NCI-H1694 treated with DMSO at 0.1 percent for 48 hours (cell line): Measurements from ENCODE around the gene STK17B.
A peak's percentile ranks its signal among the peaks of the same experiment; 100 is the strongest.
"Not testable (repeated sequence)": the region's sequence is repeated elsewhere in the genome, so short reads cannot be mapped to it uniquely, and the experiment has no call there.

Source experiments
- DNase-seq: peaks from one replicate; lab custom pipeline; 2025; lab: John Stamatoyannopoulos, UW

The STK17B gene

DNA sequence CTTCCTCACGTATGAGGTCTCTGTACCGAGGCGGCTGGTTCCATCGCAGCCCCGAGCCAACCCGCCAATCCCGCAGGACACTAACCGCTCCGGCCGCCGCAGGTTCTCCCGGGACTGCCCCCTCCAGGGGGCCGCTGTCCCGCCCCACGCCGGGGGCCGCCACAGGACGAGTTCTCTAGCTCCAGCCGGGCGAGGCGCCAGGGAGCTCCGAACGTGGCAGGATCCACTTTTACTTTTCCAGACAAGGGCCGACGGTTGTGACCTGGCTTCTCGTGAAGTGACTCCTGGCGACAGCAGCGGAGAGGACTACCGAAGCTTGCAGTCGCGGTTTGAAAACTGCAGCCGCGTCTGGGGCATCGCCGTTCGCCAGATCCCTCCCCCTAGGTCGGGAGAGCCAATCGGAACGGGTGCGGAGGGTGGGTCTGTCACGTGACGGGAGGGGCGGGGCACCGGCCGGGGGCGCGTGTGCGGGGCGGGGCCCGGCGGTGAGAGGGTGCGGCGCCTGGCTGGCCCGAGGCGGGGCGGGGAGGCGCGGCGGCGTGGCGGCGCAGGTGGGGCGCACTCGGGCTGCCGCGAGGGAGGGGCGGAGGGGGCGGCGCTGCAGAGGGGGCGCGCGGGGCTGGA lies at the start of gene STK17B:
Gene STK17B (minus strand): TSS at position 331 of the 624 bp plus-strand sequence. CDS start 8,195 bp downstream, outside the sequence.
- DNase-seq = peak; percentile 88

- DNase-seq = no peak
Observed at GRCh38 chr2:196220671-196221070, 49.3 kb upstream of the STK17B start.

DNA sequence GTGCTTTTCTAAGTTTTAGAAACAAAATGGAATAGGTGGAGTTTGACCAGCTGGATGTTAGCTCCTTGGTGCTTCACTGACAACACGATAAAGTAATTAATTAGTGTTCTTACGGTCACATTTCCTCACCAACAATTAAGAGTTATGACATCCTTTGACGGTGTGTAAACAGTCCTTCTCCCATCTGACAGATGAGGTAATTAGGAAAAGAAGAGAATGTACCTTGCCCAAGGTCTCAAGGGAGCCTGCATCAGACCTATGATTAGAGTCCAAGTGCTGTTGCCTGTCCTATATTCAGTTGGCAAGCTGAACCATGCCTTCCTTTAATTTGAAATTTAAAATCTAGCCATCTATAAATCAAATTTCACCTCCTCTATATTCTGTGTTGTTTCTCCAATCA lies 48.3 kb upstream of the STK17B start:
- DNase-seq = no peak

DNA sequence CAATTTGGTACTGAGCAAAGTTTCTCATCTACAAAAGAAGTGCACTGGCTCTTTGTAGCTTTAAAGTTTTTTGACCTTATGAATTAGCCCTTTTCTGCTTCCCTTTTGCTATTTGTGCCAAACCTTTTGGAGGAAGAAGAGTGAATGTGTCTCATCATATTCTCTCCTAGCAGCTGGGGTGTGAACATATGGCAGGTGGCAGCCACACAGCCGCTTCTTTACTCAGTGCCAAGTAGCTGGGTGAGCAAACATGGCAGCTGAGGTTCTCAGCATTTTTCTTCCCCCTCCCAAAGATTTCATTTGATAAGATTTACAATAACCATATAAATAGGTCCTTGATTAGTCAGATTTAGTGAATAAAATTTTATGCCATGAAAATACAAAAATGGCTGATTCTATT lies 46.7 kb upstream of the STK17B start:
- DNase-seq = no peak

- DNase-seq = no peak
Observed at GRCh38 chr2:196217116-196217515, 45.7 kb upstream of the STK17B start.

- no peak for DNase-seq
Observed at GRCh38 chr2:196215376-196215775, 44.0 kb upstream of the STK17B start.

GRCh38 chr2:196214156-196214555 lies 42.8 kb upstream of the STK17B start:
- DNase-seq = no peak

GRCh38 chr2:196213252-196213980 lies 42.0 kb upstream of the STK17B start:
- DNase-seq = no peak

GRCh38 chr2:196208915-196209314 lies 37.5 kb upstream of the STK17B start:
- no peak for DNase-seq

DNA sequence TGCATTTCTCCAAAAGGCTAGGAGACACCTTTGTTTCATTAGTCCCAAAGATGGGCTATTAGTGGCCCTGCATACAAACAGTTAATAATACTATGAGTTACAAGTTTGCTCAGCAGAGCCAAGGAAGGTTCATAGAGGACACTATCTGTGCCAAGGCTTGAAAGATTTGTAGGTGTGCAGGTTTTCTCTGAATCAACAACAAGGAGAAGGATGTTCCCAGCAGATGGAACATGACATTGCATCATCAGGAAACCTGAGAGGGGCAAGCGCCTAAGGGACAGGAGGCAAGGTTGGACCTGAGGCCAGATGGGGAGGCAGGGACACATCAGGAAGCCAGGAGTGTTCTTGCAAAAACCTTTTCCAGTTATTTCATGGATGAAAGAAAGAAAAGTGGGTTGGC lies 35.4 kb upstream of the STK17B start:
- DNase-seq = no peak

DNA sequence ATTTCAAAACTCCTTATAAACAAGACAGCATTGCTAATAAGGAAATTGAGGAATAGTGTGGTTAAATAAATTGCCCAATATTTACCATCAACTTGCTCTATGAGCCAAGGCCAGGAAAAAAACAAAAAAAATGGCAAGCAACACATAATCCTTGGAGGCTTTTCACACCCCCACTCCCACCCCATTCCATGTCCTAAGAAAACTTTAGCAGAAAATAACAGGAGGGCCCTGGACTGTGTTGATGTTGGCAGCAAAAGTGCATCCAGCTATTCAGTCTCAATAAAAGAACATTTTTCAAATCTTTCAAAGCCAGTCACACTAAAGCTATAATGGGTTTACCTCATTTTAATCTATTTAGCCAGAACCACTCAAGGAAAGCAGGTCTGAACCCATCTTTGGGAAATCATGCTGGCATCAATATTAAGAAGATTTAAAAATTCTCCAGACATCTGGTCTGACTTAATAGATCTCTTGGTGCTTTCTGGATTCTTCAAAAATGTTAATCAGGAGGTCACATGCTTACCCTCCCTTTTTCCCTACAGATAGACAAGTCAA lies 34.6 kb upstream of the STK17B start:
- no peak for DNase-seq

GRCh38 chr2:196205011-196205766 lies 33.8 kb upstream of the STK17B start:
- no peak for DNase-seq

GRCh38 chr2:196201229-196202009 lies 30.0 kb upstream of the STK17B start:
- no peak for DNase-seq

DNA sequence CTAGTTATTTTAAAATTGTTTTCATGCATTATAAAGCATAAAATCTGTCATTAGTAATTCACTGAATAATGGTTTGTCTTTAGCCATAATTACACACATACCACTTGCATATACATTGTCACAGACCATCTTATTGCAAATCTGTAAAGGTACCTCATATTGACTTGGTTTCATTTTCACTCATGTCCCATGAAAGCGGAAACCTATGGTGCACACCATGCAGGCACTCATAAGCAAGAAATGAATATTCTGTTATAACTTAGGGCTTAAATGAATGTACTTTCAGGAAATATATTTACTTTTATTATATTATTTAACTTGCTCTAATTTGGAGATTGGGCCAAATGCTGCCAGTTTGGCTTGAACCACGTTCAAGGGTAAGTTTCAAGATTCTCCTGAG lies 29.2 kb upstream of the STK17B start:
- no peak for DNase-seq

GRCh38 chr2:196195758-196196157 lies 24.4 kb upstream of the STK17B start:
- no peak for DNase-seq

- no peak for DNase-seq
Observed at GRCh38 chr2:196195302-196195701, 23.9 kb upstream of the STK17B start.

DNA sequence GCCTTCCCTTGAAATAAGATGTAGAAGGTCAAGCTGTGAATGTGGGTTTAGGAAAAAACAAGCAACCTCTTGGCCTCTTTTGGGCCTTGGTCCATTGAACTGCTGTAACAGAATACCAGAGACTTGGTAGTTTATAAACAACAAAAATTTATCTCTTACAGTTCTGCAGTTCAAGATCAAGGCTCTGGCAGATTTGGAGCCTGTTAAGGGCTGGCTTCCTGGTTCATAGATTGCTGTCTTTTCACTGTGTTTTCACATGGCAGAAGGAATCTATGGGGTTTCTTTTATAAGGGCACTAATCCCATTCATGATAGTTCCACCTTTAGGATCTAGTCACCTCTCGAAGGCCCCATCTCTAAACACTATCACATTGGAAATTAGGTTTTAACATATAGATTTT lies 20.2 kb upstream of the STK17B start:
- DNase-seq = no peak

- no peak for DNase-seq
Observed at GRCh38 chr2:196187898-196188458, 16.6 kb upstream of the STK17B start.

DNA sequence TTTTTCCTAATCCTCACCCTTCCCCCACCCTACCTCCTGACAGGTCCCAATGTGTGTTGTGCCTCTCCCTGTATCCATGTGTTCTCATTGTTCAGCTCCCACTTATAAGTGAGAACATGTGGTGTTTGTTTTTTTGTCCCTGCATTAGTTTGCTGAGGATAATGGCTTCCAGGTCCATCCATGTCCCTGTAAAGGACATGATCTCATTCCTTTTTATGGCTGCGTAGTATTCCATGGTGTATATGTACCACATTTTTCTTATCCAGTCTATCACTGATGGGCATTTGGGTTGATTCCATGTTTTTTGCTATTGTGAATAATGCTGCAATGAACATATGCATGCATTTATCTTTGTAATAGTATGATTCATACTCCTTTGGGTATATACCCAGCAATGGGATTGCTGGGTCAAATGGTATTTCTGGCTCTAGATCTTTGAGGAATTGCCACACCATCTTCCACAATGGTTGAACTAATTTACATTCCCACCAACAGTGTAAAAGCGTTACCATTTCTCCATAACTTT lies 15.9 kb upstream of the STK17B start:
- DNase-seq = not testable (repeated sequence)

DNA sequence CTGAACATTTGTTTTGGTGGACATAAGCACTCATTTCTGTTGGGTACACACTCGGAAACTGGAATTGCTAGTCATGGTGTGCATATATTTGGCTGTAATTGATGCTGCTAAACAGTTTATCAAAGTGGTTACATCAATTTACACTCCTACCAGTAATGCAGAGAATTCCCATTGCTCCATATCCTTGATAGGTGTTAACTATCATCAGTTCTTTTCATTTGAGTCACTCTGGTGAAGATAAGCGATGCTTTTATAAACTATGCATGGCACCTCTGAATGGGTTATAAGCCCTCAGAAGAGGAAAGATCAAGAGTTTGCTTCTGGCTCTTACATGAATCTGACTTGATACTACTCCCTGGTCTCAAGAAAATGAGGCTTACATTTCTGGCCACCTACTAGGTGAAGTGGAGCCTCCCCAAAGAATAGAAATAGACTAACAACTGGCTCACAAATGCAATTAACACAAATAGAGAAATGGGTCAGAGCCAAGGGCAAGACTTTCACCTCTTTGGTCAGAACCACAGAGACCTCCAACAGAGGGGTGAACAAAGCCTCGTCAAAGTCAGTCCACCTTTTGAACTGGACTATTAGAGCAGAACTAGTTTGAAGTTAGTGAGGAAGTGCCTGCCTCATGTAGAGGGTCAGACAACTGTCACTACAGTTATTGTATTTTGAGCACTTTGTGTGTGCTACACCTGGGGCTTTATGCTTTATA lies 15.0 kb upstream of the STK17B start:
- no peak for DNase-seq

DNA sequence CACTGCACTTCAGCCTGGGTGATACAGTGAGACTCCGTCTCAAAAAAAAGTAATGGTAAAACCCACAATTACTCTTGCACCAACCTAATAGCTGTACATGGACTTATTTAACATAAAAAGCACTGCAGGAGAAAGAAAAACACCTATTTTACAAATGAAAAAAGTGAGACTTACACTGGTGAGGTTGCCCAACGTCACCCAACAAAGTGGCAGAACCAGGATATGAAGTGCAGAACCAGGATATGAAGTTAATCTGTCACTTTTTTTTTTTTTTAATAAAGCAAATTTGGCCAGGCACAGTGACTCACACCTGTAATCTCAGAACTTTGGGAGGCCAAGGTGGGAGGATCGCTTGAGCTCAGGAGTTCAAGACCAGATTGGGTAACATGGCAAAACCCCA lies 13.5 kb upstream of the STK17B start:
- no peak for DNase-seq
